ENCODE measurements around the gene NR5A2. TPM values are rescaled to one million over a fixed set of nuclear protein-coding genes. Genes with fewer than 3 reads are reported as not detected.
"Not testable (repeated sequence)": the region's sequence is repeated elsewhere in the genome, so short reads cannot be mapped to it uniquely, and the experiment has no call there.

NR5A2 gene
- total and polyA plus RNA-seq, 10 of the 15 experiments (the other 5 are each of a cell fraction or from before 2014, with no cell fraction given) = 0.02 to 0.60 (median 0.15) TPM; not detected in 1

DNA sequence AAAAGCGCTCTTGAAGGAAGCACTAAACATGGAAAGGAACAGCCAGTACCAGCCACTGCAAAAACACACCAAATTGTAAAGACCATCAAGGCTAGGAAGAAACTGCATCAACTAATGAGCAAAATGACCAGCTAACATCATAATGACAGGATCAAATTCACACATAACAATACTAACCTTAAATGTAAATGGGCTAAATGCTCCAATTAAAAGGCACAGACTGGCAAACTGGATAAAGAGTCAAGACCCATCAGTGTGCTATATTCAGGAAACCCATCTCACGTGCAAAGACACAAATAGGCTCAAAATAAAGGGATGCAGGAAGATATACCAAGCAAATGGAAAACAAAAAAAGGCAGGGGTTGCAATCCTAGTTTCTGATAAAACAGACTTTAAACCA, 159.8 kb downstream of the NR5A2 start:
- intact Hi-C loops (cut with micrococcal nuclease; ENCODE audit: unreplicated experiment); POLR2A ChIA-PET; CTCF ChIA-PET; H3K9ac ChIP-seq (ENCODE audit: control insufficient read depth, insufficient read depth, low read length); SMC1A ChIA-PET (ENCODE audit: uncharacterized antibody, unreplicated experiment); H4K20me1 ChIP-seq (ENCODE audit: control insufficient read depth, insufficient read depth); FAIRE-seq; in situ Hi-C loops (cut with MboI); H3K9me3 ChIP-seq (replicated peaks; ENCODE audit: control insufficient read depth, insufficient read depth, low read length); ATAC-seq; H3K27me3 ChIP-seq (replicated peaks in 1 of 2; ENCODE audit: control insufficient read depth in 2 of 2, insufficient read depth in 2 of 2, low read length in 1 of 2); H3K36me3 ChIP-seq (ENCODE audit: control insufficient read depth in 2 of 2, insufficient read depth in 2 of 2, low read length in 1 of 2); H3K27ac ChIP-seq (ENCODE audit: control insufficient read depth, insufficient read depth); BruUV-seq (replicated peaks); H3K4me1 ChIP-seq (ENCODE audit: control insufficient read depth, insufficient read depth, low read length); H3K4me2 ChIP-seq (ENCODE audit: control insufficient read depth, insufficient read depth); RAD21 ChIA-PET (ENCODE audit: unreplicated experiment); DNase-seq (ENCODE audit: low read depth, low spot score); H3K79me2 ChIP-seq (ENCODE audit: control insufficient read depth, insufficient read depth, low read length); H3K4me3 ChIP-seq; H2AFZ ChIP-seq (ENCODE audit: control insufficient read depth, low read depth, low read length): not testable (repeated sequence)
- WGBS (ENCODE audit: insufficient coverage, insufficient replicate concordance, low lambda C conversion rate, missing lambda C conversion rate) = 51% methylated on average over 2 of the region's 2 CpGs

DNA sequence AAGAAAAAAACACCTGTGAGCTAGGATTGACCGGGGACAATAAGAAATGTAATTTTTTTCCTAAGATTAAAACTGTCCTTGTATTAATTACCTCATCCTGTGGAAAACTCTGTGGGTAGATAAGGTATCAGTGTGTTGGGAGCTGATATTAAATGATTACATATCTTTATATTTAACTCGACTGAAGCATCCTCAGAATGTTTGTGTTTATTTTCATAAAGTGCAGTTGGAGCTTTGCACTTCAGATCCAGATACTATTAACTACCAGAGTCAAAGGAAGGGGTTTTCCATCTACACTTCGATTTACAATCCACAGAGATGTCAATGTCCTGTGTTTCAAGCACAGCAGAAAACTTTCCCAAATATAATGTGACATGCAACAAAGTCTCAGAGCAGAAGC, 164.5 kb downstream of the NR5A2 start:
- intact Hi-C loops (cut with micrococcal nuclease; ENCODE audit: unreplicated experiment) (no loop called here), in situ Hi-C loops (cut with MboI) (no loop called here)
- CTCF ChIA-PET = interaction anchor here (0.9 to 1.0 kb wide), 2 partner anchors 10 to 66 kb away, joined by 3 to 4 read pairs; no protein-coding TSS in a partner anchor
- BruUV-seq (replicated peaks) = no TSS peak
- no peak overlapping the region for H2AFZ ChIP-seq (ENCODE audit: control insufficient read depth, low read depth, low read length)
- no peak overlapping the region for H3K27ac ChIP-seq (ENCODE audit: control insufficient read depth, insufficient read depth)
- ATAC-seq (no peak), FAIRE-seq (no peak), DNase-seq (ENCODE audit: low read depth, low spot score) (no peak)
- H3K4me2 ChIP-seq (ENCODE audit: control insufficient read depth, insufficient read depth) = no peak overlapping the region
- H3K36me3 ChIP-seq (ENCODE audit: control insufficient read depth in 2 of 2, insufficient read depth in 2 of 2, low read length in 1 of 2) = no peaks in the 10 kb centered on the region
- H3K27me3 ChIP-seq (replicated peaks in 1 of 2; ENCODE audit: control insufficient read depth in 2 of 2, insufficient read depth in 2 of 2, low read length in 1 of 2) = no peaks in the 10 kb centered on the region; a peak in 2 of 4 replicates
- POLR2A ChIA-PET = interaction anchor here (0.5 to 0.6 kb wide), 2 partner anchors 9 to 1298 kb away, joined by 3 read pairs; no protein-coding TSS in a partner anchor
- 54% methylated on average over 3 of the region's 3 CpGs for WGBS (ENCODE audit: insufficient coverage, insufficient replicate concordance, low lambda C conversion rate, missing lambda C conversion rate)
- SMC1A ChIA-PET (ENCODE audit: uncharacterized antibody, unreplicated experiment) = interaction anchor here (1.0 kb wide), 1 partner anchor 23 kb away, joined by 4 read pairs; no protein-coding TSS in a partner anchor
- H3K9ac ChIP-seq (ENCODE audit: control insufficient read depth, insufficient read depth, low read length) = no peak overlapping the region
- H3K4me1 ChIP-seq (ENCODE audit: control insufficient read depth, insufficient read depth, low read length) = no peaks in the 10 kb centered on the region
- no peak overlapping the region for H3K4me3 ChIP-seq
- H4K20me1 ChIP-seq (ENCODE audit: control insufficient read depth, insufficient read depth) = no peaks in the 10 kb centered on the region; the same call in 1 of the 2 replicates
- RAD21 ChIA-PET (ENCODE audit: unreplicated experiment) = no interaction called here
- H3K79me2 ChIP-seq (ENCODE audit: control insufficient read depth, insufficient read depth, low read length) = no peaks in the 10 kb centered on the region
- TF ChIP-seq KAT2A (conservative IDR thresholded peaks at IDR 0.05; ENCODE audit: control insufficient read depth, low read depth, low read length) (no peak), TCF3 (IDR thresholded peaks at IDR 0.05; ENCODE audit: borderline replicate concordance, insufficient read depth, low read depth, low read length) (no peak), ZNF622 (IDR thresholded peaks at IDR 0.05) (no peak), ZSCAN29 (IDR thresholded peaks at IDR 0.05) (no peak), SIX5 (IDR thresholded peaks at IDR 0.05; ENCODE audit: low read depth, low read length, severe bottlenecking) (no peak), HDAC6 (IDR thresholded peaks at IDR 0.05; ENCODE audit: unreplicated experiment) (no peak)
- no peaks in the 10 kb centered on the region; the same call in 2 of the 3 replicates for H3K9me3 ChIP-seq (replicated peaks; ENCODE audit: control insufficient read depth, insufficient read depth, low read length)

Data from GM12878 (cell line).